OCI-LY3 (cell line): ENCODE results near the gene PPP1R12B.

ENCODE experiments used
- H2AFZ ChIP-seq: fragments of 200-600, 300-600 bp; shearing (Covaris generic); 2 replicates; pipeline ENCODE4 v1.6.0; 2014; ENCODE audit warnings: antibody characterized with exemption, low read depth, low read length
- H3K27ac ChIP-seq: fragments of 200-600, 300-600 bp; sonication (generic); 2 replicates; pipeline ENCODE4 v1.5.1; 2014; ENCODE audit warnings: mild to moderate bottlenecking, low read length, moderate library complexity, mixed read lengths
- H3K27me3 ChIP-seq: fragments of 200-600, 300-600 bp; sonication (generic); 2 replicates; pipeline ENCODE4 v1.6.1; 2014; ENCODE audit warnings: low read depth, low read length, mixed read lengths
- H3K36me3 ChIP-seq: fragments of 200-600, 300-600 bp; sonication (generic); replicated peaks from 2 replicates; pipeline ENCODE3; 2014; ENCODE audit warnings: low read depth, low read length, mixed read lengths
- H3K4me1 ChIP-seq: fragments of 300-600, 200-600 bp; sonication (generic); 2 replicates; pipeline ENCODE4 v1.6.1; 2014; ENCODE audit warnings: low read length, mixed read lengths
- H3K4me2 ChIP-seq: fragments of 200-600, 300-600 bp; sonication (generic); 2 replicates; pipeline ENCODE4 v1.6.1; 2014; ENCODE audit warnings: low read length, mixed read lengths
- H3K4me3 ChIP-seq: fragments of 300-600, 200-600 bp; sonication (generic); 2 replicates; pipeline ENCODE4 v1.5.1; 2014; ENCODE audit warnings: antibody characterized with exemption, mild to moderate bottlenecking, low read length, moderate library complexity
- H3K79me2 ChIP-seq: fragments of 300-600, 200-600 bp; shearing (Covaris generic); 2 replicates; pipeline ENCODE4 v1.6.1; 2014; ENCODE audit warnings: mild to moderate bottlenecking, low read length, mixed read lengths
- H3K9ac ChIP-seq: fragments of 300-600, 200-600 bp; shearing (Covaris generic); 2 replicates; pipeline ENCODE4 v1.6.0; 2014; ENCODE audit warnings: mild to moderate bottlenecking, low read length, moderate library complexity
- H3K9me3 ChIP-seq: fragments of 200-600, 300-600 bp; shearing (Covaris generic); 2 replicates; pipeline ENCODE4 v1.6.1; 2014; ENCODE audit warnings: low read length, mixed read lengths; ENCODE audit not compliant: insufficient read depth
- H4K20me1 ChIP-seq: fragments of 200-600, 300-600 bp; sonication (generic); 2 replicates; pipeline ENCODE4 v1.6.1; 2016; ENCODE audit warnings: low read length, mixed read lengths; ENCODE audit not compliant: insufficient read depth
- EZH2phosphoT487 ChIP-seq: fragments of 200-600 bp; shearing (Covaris generic); IDR thresholded peaks from 2 replicates; pipeline ENCODE4 v1.6.1; 2018; ENCODE audit warnings: antibody characterized with exemption, mixed run types, low read depth
- TF ChIP-seq, protein P1 (sequence below): fragments of 200-600, 300-600 bp; sonication (generic); IDR thresholded peaks from 2 replicates; pipeline ENCODE4 v1.5.1; 2014; ENCODE audit warnings: antibody characterized with exemption, low read length, low read depth

Gene PPP1R12B

DNA sequence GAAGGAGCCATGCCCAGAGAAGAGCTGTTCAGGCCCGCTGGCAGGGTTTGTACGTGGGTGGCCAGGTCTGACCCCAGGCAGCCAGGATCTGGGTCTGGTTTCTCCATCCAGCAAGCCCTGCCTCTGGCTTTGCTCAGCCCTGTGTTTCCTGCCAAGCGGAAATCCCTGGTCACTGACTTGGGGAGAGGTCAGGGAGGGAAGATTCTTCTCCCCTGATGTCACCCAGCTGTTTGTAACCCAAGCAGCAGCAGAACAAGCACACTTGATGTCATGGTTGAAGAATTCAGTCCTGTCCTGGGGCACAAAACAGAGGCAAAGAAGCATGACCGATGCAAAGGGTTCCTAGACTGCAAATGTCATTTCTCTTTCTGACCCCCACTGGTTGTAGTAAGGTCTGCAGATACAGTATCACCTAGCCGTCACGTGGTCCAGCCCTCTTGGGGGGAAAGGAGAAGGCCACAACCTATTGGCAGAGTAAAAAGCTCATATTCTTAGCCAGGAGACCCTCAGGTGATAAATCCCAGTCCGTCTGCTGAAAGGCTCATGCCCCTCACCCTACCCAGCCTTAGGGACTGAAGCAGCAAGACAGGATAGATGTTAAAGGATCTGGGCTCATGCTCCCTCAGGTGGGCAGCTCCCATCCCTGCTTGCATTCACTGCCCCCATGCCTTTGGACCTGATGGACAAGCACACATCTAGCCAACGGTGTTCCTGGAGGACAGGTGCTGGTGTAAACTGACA lies 240.9 kb downstream of the PPP1R12B start:
- peaks cover 10% of the 10 kb centered on the region for H3K4me1 ChIP-seq
- no peaks in the 10 kb centered on the region for H3K79me2 ChIP-seq
- TF ChIP-seq, protein P1, sequence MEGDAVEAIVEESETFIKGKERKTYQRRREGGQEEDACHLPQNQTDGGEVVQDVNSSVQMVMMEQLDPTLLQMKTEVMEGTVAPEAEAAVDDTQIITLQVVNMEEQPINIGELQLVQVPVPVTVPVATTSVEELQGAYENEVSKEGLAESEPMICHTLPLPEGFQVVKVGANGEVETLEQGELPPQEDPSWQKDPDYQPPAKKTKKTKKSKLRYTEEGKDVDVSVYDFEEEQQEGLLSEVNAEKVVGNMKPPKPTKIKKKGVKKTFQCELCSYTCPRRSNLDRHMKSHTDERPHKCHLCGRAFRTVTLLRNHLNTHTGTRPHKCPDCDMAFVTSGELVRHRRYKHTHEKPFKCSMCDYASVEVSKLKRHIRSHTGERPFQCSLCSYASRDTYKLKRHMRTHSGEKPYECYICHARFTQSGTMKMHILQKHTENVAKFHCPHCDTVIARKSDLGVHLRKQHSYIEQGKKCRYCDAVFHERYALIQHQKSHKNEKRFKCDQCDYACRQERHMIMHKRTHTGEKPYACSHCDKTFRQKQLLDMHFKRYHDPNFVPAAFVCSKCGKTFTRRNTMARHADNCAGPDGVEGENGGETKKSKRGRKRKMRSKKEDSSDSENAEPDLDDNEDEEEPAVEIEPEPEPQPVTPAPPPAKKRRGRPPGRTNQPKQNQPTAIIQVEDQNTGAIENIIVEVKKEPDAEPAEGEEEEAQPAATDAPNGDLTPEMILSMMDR: no peak
- TF ChIP-seq EZH2phosphoT487: no peak
- no peak overlapping the region for H3K4me3 ChIP-seq
- H3K9ac ChIP-seq: no peak overlapping the region
- no peaks in the 10 kb centered on the region for H3K9me3 ChIP-seq
- no peaks in the 10 kb centered on the region for H4K20me1 ChIP-seq
- peaks cover 4% of the 10 kb centered on the region; the same call in 1 of the 2 replicates for H3K27me3 ChIP-seq
- H3K4me2 ChIP-seq: no peak overlapping the region
- no peak overlapping the region for H3K27ac ChIP-seq
- H3K36me3 ChIP-seq: no peaks in the 10 kb centered on the region
- H2AFZ ChIP-seq: no peak overlapping the region

- H3K27ac ChIP-seq: no peak overlapping the region
- H3K27me3 ChIP-seq: peaks cover 8% of the 10 kb centered on the region
- H3K9ac ChIP-seq: no peak overlapping the region
These were observed 241.6 kb downstream of the PPP1R12B start for GRCh38 chr1:202590126-202590525.

GRCh38 chr1:202590975-202591411 lies 242.5 kb downstream of the PPP1R12B start:
- H2AFZ ChIP-seq: no peak overlapping the region
- no peak for TF ChIP-seq EZH2phosphoT487
- TF ChIP-seq, protein P1: no peak
- no peak overlapping the region for H3K9ac ChIP-seq
- H3K4me2 ChIP-seq: no peak overlapping the region
- peaks cover 8% of the 10 kb centered on the region for H3K4me1 ChIP-seq
- H3K4me3 ChIP-seq: no peak overlapping the region
- H3K9me3 ChIP-seq: no peaks in the 10 kb centered on the region
- no peaks in the 10 kb centered on the region for H3K79me2 ChIP-seq
- no peak overlapping the region for H3K27ac ChIP-seq
- no peaks in the 10 kb centered on the region for H4K20me1 ChIP-seq
- H3K27me3 ChIP-seq: peaks cover 17% of the 10 kb centered on the region
- H3K36me3 ChIP-seq: no peaks in the 10 kb centered on the region

More at GRCh38 chr1:202590126-202590525, 241.6 kb downstream of the PPP1R12B start:
- H3K79me2 ChIP-seq: no peaks in the 10 kb centered on the region
- H4K20me1 ChIP-seq: no peaks in the 10 kb centered on the region
- H3K36me3 ChIP-seq: no peaks in the 10 kb centered on the region
- H3K4me2 ChIP-seq: no peak overlapping the region
- no peak overlapping the region for H2AFZ ChIP-seq
- no peaks in the 10 kb centered on the region for H3K9me3 ChIP-seq
- TF ChIP-seq EZH2phosphoT487: no peak
- TF ChIP-seq, protein P1: no peak
- H3K4me1 ChIP-seq: peaks cover 10% of the 10 kb centered on the region
- H3K4me3 ChIP-seq: no peak overlapping the region

DNA sequence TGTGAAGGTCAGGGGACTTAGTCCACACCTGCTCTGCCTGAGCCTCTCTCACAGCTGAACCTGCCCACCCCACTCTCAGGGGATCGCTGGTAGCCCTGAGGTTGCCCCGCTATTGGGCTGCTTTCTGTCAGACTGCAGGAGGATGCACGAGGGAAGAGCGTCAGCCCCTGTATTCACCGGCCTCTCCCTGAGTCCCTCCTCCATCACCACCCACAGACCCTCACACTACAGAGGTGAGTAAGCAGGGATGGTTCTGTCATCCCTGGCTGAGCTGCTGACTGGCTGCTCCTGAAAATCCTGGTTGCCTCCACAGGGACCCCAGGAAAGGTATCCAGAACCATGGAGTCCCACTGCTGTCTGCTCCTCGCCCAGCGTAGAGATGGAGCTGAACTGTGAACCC lies 243.0 kb downstream of the PPP1R12B start:
- H3K4me2 ChIP-seq: no peak overlapping the region
- no peak overlapping the region for H3K4me3 ChIP-seq
- TF ChIP-seq EZH2phosphoT487: no peak
- TF ChIP-seq, protein P1: no peak
- H3K9me3 ChIP-seq: no peaks in the 10 kb centered on the region
- H3K36me3 ChIP-seq: no peaks in the 10 kb centered on the region
- no peaks in the 10 kb centered on the region for H3K79me2 ChIP-seq
- H3K4me1 ChIP-seq: peaks cover 7% of the 10 kb centered on the region
- no peak overlapping the region for H3K9ac ChIP-seq
- H3K27me3 ChIP-seq: peaks cover 17% of the 10 kb centered on the region
- no peak overlapping the region for H3K27ac ChIP-seq
- no peaks in the 10 kb centered on the region for H4K20me1 ChIP-seq
- H2AFZ ChIP-seq: no peak overlapping the region
